GM12878 (cell line): ENCODE data around the gene C5. TPM values are rescaled to one million over a fixed set of nuclear protein-coding genes. Genes with fewer than 3 reads are reported as not detected.

ENCODE experiments used
- ATAC-seq: fragments of 200-7000 bp; cut with Tn5 transposase; 3 replicates; pipeline ENCODE4 v1.9.1; 2020; ENCODE audit warnings: mild to moderate bottlenecking, moderate library complexity
- BruUV-seq: library from RNA; stranded (reverse); fragments of 400-500 nt; replicated peaks from 2 replicates; lab custom pipeline; 2021; lab: Mats Ljungman, UMichigan
- CTCF ChIA-PET: fragments of 300-600 bp; sonication (Branson Sonifier 250); formaldehyde crosslinking; extraction: SDS; loops from one replicate; lab custom pipeline; 2021; ENCODE audit warnings: inconsistent platforms; lab: Yijun Ruan, JAX
- POLR2A ChIA-PET: fragments of 350-600 bp; formaldehyde crosslinking; extraction: SDS; loops from one replicate; lab custom pipeline; 2021; ENCODE audit warnings: inconsistent platforms; lab: Charles Lee
- RAD21 ChIA-PET: fragments of 300-600 bp; sonication (Branson Sonifier 250); formaldehyde crosslinking; loops from one replicate; lab custom pipeline; 2023; ENCODE audit warnings: antibody characterized with exemption; ENCODE audit not compliant: unreplicated experiment; lab: Charles Lee
- SMC1A ChIA-PET: fragments of 300-600 bp; sonication (Branson Sonifier 250); formaldehyde crosslinking; loops from one replicate; lab custom pipeline; 2023; ENCODE audit not compliant: unreplicated experiment, uncharacterized antibody; lab: Charles Lee
- DNase-seq: peaks from one replicate; pipeline ENCODE4 v3.0.0-alpha.2; 2011; ENCODE audit warnings: low read depth, low spot score
- FAIRE-seq: peaks from 3 replicates; lab custom pipeline; 2011; peaks lifted over from hg19 to GRCh38; lab: Jason Lieb, UNC
- H2AFZ ChIP-seq: 2 replicates; pipeline ENCODE4 v1.6.0; 2011; ENCODE audit warnings: low read depth, low read length, control low read depth; ENCODE audit not compliant: control insufficient read depth
- H3K27ac ChIP-seq: 2 replicates; pipeline ENCODE4 v1.5.1; 2011; ENCODE audit warnings: control low read depth; ENCODE audit not compliant: control insufficient read depth, insufficient read depth
- H3K27me3 ChIP-seq, 2 experiments: replicated peaks in 1 of 2; 2 replicates each; pipeline versions ENCODE4 v1.6.0 to v1.6.1; 2011; ENCODE audit warnings: low read length in 1 of 2; ENCODE audit not compliant: control insufficient read depth in 2 of 2, insufficient read depth in 2 of 2
- H3K36me3 ChIP-seq, 2 experiments: 2 replicates each; pipeline ENCODE4 v1.5.1; 2011; ENCODE audit warnings: low read length in 1 of 2; ENCODE audit not compliant: control insufficient read depth in 2 of 2, insufficient read depth in 2 of 2
- H3K4me1 ChIP-seq: 2 replicates; pipeline ENCODE4 v1.6.1; 2011; ENCODE audit warnings: mild to moderate bottlenecking, low read length, moderate library complexity, mixed read lengths; ENCODE audit not compliant: control insufficient read depth, insufficient read depth
- H3K4me2 ChIP-seq: 2 replicates; pipeline ENCODE4 v1.6.0; 2011; ENCODE audit warnings: control low read depth; ENCODE audit not compliant: control insufficient read depth, insufficient read depth
- H3K4me3 ChIP-seq: fragments of 200-600 bp; sonication (generic); 2 replicates; pipeline ENCODE4 v1.5.1; 2016
- H3K79me2 ChIP-seq: 2 replicates; pipeline ENCODE4 v1.6.0; 2011; ENCODE audit warnings: low read length; ENCODE audit not compliant: control insufficient read depth, insufficient read depth
- H3K9ac ChIP-seq: 2 replicates; pipeline ENCODE4 v1.8.0; 2011; ENCODE audit warnings: low read length, control low read depth, mixed read lengths; ENCODE audit not compliant: control insufficient read depth, insufficient read depth
- H3K9me3 ChIP-seq: replicated peaks from 3 replicates; pipeline ENCODE4 v1.5.1; 2011; ENCODE audit warnings: mild to moderate bottlenecking, low read length; ENCODE audit not compliant: control insufficient read depth, insufficient read depth
- H4K20me1 ChIP-seq: 2 replicates; pipeline ENCODE4 v1.6.0; 2011; ENCODE audit not compliant: control insufficient read depth, insufficient read depth
- FOS ChIP-seq: IDR thresholded peaks from 3 replicates; pipeline ENCODE4 v1.6.1; 2011; ENCODE audit warnings: borderline replicate concordance; ENCODE audit not compliant: insufficient read length; ENCODE audit errors: extremely low read depth
- IRF4 ChIP-seq: IDR thresholded peaks from 2 replicates; pipeline ENCODE4 v1.6.1; 2011; ENCODE audit warnings: low read depth, low read length
- JUNB ChIP-seq: IDR thresholded peaks from 2 replicates; pipeline ENCODE4 v1.6.1; 2016; ENCODE audit warnings: antibody characterized with exemption, mild to moderate bottlenecking
- KLF5 ChIP-seq: fragments of 450-650 bp; IDR thresholded peaks from 2 replicates; pipeline ENCODE4 v1.6.1; 2014; ENCODE audit warnings: mild to moderate bottlenecking; ENCODE audit not compliant: partially characterized antibody
- MEF2B ChIP-seq: fragments of 450-650 bp; IDR thresholded peaks from 2 replicates; pipeline ENCODE4 v1.6.1; 2018; ENCODE audit warnings: mild to moderate bottlenecking, moderate library complexity; ENCODE audit not compliant: partially characterized antibody, poor library complexity, severe bottlenecking
- SIN3A ChIP-seq: IDR thresholded peaks from 2 replicates; pipeline ENCODE4 v1.6.1; 2012; ENCODE audit warnings: low read depth, low read length, improper control_type of control experiment
- SP1 ChIP-seq: IDR thresholded peaks from one replicate; pipeline ENCODE4 v1.6.1; 2011; ENCODE audit warnings: low read depth, low read length
- SREBF2 ChIP-seq: IDR thresholded peaks from 2 replicates; pipeline ENCODE4 v1.6.1; 2012; ENCODE audit warnings: mild to moderate bottlenecking, low read length
- YY1 ChIP-seq: IDR thresholded peaks from 2 replicates; pipeline ENCODE4 v1.6.1; 2011; ENCODE audit warnings: low read depth, mild to moderate bottlenecking, low read length
- WGBS: methylation state at CpG from one replicate; pipeline ENCODE4 v1.1.6; 2016; ENCODE audit warnings: low lambda C conversion rate; ENCODE audit not compliant: insufficient replicate concordance, insufficient coverage; ENCODE audit errors: missing lambda C conversion rate; 5-methylcytosine and 5-hydroxymethylcytosine counted together
- in situ Hi-C: fragments of 300-500 bp; cut with MboI; formaldehyde crosslinking; loops from 9 replicates; pipeline ENCODE4 v1.14.3; 2018; ENCODE audit warnings: mixed read lengths
- intact Hi-C: fragments of 100-400 bp; cut with micrococcal nuclease; formaldehyde crosslinking; loops from one replicate; pipeline ENCODE4 v1.14.2; 2022; ENCODE audit not compliant: unreplicated experiment
- polyA plus RNA-seq, 11 experiments: library from polyadenylated mRNA; depleted of rRNA in 4 of 11; unstranded in 6 of 11; stranded (reverse) in 5 of 11; fragments of >200 nt; fragmentation: Nextera tagmentation in 4 of 11; fragmentation: Illumina TruSeq in 1 of 11; extraction: Ambion mirVana in 4 of 11; extraction: Trizol in 1 of 11; gene quantifications; 1 replicate in 1 of 11; 2 replicates in 10 of 11; pipeline versions ENCODE4 v1.2.1 to v1.2.3, GENCODE V29; 2011 to 2016; ENCODE audit warnings: inconsistent platforms in 2 of 11, missing spikeins in 2 of 11, low read depth in 1 of 11
- total RNA-seq, 4 experiments: library from RNA; depleted of rRNA in 3 of 4; stranded (reverse); fragments of >200 nt in 3 of 4; fragmentation: Illumina TruSeq in 1 of 4; extraction: Trizol in 1 of 4; gene quantifications; 2 replicates each; pipeline versions ENCODE4 v1.2.1 to v1.2.3, GENCODE V29; 2013 to 2021
- TF ChIP-seq, protein P1 (sequence below): fragments of 450-650 bp; IDR thresholded peaks from 2 replicates; pipeline ENCODE4 v1.6.1; 2018; ENCODE audit warnings: mild to moderate bottlenecking, low read depth, moderate library complexity; ENCODE audit not compliant: partially characterized antibody
- TF ChIP-seq, protein P2 (sequence below): IDR thresholded peaks from 2 replicates; pipeline ENCODE4 v1.6.1; 2011; ENCODE audit warnings: mild to moderate bottlenecking, low read depth, low read length, moderate library complexity; ENCODE audit not compliant: insufficient replicate concordance
- TF ChIP-seq, protein P3 (sequence below): fragments of 450-650 bp; formaldehyde crosslinking; IDR thresholded peaks from 2 replicates; pipeline ENCODE4 v1.5.0; 2022; ENCODE audit warnings: mild to moderate bottlenecking, missing genetic modification characterization
- TF ChIP-seq, protein P4 (sequence below): fragments of 150-350 bp; IDR thresholded peaks from 2 replicates; pipeline ENCODE4 v1.6.1; 2014; ENCODE audit warnings: mild to moderate bottlenecking, low read depth, low read length

The C5 gene
- total and polyA plus RNA-seq, 10 of the 15 experiments (the other 5 are each of a cell fraction or from before 2014, with no cell fraction given): 0.39 to 2.2 (median 1.2) TPM

DNA sequence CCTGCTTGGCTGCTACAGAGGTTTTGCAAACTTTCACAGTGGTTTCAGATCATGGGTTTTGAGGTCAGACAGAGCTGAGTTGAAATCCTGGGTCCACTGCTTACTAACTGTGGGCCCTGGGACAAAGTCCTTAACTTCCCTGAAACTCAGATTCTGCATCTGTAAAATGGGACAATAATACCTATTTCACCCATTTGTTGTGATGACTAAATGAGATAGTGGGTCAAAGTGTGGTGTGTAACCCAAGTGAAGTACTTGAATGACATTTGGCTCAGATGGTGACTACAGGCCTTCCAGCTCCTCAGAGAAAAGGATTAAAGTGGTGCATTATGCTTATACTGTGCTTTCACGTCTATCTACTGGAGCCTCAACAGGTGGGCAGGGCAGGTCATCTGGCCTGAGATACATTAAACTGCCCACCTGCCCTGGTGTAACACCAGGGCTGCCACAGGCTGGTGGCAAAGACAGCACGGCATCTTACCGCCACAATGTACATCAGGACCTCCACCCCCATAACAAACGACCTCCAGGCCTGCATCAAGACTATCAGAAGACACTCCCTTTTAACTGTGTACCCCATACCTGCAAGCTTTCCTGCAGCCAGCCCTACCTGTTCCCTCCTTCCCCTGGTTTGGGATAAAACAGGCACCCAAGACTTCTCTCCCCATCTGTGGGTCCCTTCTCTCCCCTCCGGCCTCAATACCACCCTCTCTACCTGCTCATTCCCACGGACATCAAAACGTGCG, 122.6 kb downstream of the C5 start:
- Histone ChIP-seq H3K27me3 (no peaks in the 10 kb centered on the region), H3K36me3 (peaks cover 0 to 2% of the 10 kb centered on the region in 2 experiments; a peak in 2 of 4 replicates), H3K4me2 (peak overlapping the region; percentile 38), H3K9me3 (no peaks in the 10 kb centered on the region), H3K9ac (peak overlapping the region; percentile 99), H3K79me2 (peaks cover 79% of the 10 kb centered on the region), H2AFZ (no peak overlapping the region), H4K20me1 (no peaks in the 10 kb centered on the region), H3K4me3 (peak overlapping the region; percentile 88), H3K27ac (peak overlapping the region; percentile 99), H3K4me1 (peaks cover 42% of the 10 kb centered on the region)
- intact Hi-C loops: loop anchor here (2.0 to 10.0 kb wide), 3 partner anchors 35 to 343 kb away; partner anchors contain the start of gene CDK5RAP2
- ChIA-PET RAD21 (interaction anchor here (1.0 to 11.9 kb wide), 7 partner anchors 7 to 58 kb away, joined by 3 to 196 read pairs (median 11); partner anchors contain the start of gene PHF19), SMC1A (interaction anchor here (1.2 to 26.1 kb wide), 5 partner anchors 9 to 134 kb away, joined by 3 to 522 read pairs (median 4); partner anchors contain the start of gene FBXW2), POLR2A (interaction anchor here (0.9 to 18.1 kb wide), 4 partner anchors 28 to 194 kb away, joined by 3 to 383 read pairs (median 4); no protein-coding TSS in a partner anchor), CTCF (interaction anchor here (1.1 to 2.3 kb wide), 4 partner anchors 10 to 172 kb away, joined by 3 to 8 read pairs (median 5); no protein-coding TSS in a partner anchor)
- FAIRE-seq (no peak), DNase-seq (no peak), ATAC-seq (peak; percentile 0; the same call in 1 of the 3 replicates)
- in situ Hi-C loops: no loop called here
- 18% methylated on average over 8 of the region's 8 CpGs for WGBS
- no TSS peak for BruUV-seq
- TF ChIP-seq IRF4 (no peak), MEF2B (no peak), SP1 (no peak), KLF5 (no peak), JUNB (0 out of 2 replicates have a peak, but pooled peaks have one; percentile 6), SREBF2 (no peak), SIN3A (no peak), FOS (no peak), YY1 (no peak)
- TF ChIP-seq, protein P1, sequence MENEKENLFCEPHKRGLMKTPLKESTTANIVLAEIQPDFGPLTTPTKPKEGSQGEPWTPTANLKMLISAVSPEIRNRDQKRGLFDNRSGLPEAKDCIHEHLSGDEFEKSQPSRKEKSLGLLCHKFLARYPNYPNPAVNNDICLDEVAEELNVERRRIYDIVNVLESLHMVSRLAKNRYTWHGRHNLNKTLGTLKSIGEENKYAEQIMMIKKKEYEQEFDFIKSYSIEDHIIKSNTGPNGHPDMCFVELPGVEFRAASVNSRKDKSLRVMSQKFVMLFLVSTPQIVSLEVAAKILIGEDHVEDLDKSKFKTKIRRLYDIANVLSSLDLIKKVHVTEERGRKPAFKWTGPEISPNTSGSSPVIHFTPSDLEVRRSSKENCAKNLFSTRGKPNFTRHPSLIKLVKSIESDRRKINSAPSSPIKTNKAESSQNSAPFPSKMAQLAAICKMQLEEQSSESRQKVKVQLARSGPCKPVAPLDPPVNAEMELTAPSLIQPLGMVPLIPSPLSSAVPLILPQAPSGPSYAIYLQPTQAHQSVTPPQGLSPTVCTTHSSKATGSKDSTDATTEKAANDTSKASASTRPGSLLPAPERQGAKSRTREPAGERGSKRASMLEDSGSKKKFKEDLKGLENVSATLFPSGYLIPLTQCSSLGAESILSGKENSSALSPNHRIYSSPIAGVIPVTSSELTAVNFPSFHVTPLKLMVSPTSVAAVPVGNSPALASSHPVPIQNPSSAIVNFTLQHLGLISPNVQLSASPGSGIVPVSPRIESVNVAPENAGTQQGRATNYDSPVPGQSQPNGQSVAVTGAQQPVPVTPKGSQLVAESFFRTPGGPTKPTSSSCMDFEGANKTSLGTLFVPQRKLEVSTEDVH: no peak
- TF ChIP-seq, protein P2, sequence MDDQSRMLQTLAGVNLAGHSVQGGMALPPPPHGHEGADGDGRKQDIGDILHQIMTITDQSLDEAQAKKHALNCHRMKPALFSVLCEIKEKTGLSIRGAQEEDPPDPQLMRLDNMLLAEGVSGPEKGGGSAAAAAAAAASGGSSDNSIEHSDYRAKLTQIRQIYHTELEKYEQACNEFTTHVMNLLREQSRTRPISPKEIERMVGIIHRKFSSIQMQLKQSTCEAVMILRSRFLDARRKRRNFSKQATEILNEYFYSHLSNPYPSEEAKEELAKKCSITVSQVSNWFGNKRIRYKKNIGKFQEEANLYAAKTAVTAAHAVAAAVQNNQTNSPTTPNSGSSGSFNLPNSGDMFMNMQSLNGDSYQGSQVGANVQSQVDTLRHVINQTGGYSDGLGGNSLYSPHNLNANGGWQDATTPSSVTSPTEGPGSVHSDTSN: no peak
- TF ChIP-seq, protein P3, sequence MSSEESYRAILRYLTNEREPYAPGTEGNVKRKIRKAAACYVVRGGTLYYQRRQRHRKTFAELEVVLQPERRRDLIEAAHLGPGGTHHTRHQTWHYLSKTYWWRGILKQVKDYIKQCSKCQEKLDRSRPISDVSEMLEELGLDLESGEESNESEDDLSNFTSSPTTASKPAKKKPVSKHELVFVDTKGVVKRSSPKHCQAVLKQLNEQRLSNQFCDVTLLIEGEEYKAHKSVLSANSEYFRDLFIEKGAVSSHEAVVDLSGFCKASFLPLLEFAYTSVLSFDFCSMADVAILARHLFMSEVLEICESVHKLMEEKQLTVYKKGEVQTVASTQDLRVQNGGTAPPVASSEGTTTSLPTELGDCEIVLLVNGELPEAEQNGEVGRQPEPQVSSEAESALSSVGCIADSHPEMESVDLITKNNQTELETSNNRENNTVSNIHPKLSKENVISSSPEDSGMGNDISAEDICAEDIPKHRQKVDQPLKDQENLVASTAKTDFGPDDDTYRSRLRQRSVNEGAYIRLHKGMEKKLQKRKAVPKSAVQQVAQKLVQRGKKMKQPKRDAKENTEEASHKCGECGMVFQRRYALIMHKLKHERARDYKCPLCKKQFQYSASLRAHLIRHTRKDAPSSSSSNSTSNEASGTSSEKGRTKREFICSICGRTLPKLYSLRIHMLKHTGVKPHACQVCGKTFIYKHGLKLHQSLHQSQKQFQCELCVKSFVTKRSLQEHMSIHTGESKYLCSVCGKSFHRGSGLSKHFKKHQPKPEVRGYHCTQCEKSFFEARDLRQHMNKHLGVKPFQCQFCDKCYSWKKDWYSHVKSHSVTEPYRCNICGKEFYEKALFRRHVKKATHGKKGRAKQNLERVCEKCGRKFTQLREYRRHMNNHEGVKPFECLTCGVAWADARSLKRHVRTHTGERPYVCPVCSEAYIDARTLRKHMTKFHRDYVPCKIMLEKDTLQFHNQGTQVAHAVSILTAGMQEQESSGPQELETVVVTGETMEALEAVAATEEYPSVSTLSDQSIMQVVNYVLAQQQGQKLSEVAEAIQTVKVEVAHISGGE: no peak
- TF ChIP-seq, protein P4, sequence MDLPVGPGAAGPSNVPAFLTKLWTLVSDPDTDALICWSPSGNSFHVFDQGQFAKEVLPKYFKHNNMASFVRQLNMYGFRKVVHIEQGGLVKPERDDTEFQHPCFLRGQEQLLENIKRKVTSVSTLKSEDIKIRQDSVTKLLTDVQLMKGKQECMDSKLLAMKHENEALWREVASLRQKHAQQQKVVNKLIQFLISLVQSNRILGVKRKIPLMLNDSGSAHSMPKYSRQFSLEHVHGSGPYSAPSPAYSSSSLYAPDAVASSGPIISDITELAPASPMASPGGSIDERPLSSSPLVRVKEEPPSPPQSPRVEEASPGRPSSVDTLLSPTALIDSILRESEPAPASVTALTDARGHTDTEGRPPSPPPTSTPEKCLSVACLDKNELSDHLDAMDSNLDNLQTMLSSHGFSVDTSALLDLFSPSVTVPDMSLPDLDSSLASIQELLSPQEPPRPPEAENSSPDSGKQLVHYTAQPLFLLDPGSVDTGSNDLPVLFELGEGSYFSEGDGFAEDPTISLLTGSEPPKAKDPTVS: no peak
